ENCODE results near the gene FRMPD1. TPM values are rescaled to one million over a fixed set of nuclear protein-coding genes. Genes with fewer than 3 reads are reported as not detected.

Gene FRMPD1
- total RNA-seq, 1 donor, result not detected

DNA sequence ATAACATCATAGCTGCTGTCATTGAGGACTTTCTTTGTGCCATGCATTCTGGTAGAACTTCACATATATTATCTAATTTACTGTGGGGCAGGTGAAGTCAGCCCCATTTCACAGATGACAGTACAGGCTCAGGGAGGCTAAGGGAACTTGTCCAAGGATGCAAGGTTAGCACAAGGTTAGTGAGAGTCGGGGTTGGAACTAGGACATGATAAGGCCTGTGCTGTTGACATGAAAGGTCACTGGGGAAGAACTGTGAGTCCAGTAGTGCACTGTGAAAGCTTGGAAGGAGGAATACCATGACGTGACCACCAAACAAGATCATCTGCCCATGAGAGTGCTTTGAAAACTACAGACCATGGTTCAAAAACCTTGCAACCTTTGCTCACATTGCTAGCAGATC is 26.7 kb downstream of the FRMPD1 start:
- Histone ChIP-seq H3K9me3 (ENCODE audit: low read depth, low read length) (no peaks in the 10 kb centered on the region), H3K4me2 (ENCODE audit: insufficient read depth, low read length) (no peak overlapping the region), H3K4me1 (ENCODE audit: insufficient read depth, low read length) (no peaks in the 10 kb centered on the region), H3K79me2 (ENCODE audit: insufficient read depth, low read length) (no peaks in the 10 kb centered on the region), H2AFZ (ENCODE audit: low read length) (no peak overlapping the region), H3K27ac (ENCODE audit: low read depth, low read length) (no peak overlapping the region), H4K20me1 (ENCODE audit: insufficient read depth, low read length) (no peaks in the 10 kb centered on the region), H3K27me3 (ENCODE audit: insufficient read depth, low read length) (peaks cover 26% of the 10 kb centered on the region), H3K4me3 (ENCODE audit: insufficient read depth, low read length) (no peak overlapping the region), H3K36me3 (ENCODE audit: insufficient read depth, low read length) (no peaks in the 10 kb centered on the region)
- no peak for TF ChIP-seq CTCF (IDR thresholded peaks at IDR 0.05; ENCODE audit: extremely low read depth, low read depth, low read length)
- no peak for DNase-seq (ENCODE audit: insufficient read length, low spot score, missing footprints)

DNA sequence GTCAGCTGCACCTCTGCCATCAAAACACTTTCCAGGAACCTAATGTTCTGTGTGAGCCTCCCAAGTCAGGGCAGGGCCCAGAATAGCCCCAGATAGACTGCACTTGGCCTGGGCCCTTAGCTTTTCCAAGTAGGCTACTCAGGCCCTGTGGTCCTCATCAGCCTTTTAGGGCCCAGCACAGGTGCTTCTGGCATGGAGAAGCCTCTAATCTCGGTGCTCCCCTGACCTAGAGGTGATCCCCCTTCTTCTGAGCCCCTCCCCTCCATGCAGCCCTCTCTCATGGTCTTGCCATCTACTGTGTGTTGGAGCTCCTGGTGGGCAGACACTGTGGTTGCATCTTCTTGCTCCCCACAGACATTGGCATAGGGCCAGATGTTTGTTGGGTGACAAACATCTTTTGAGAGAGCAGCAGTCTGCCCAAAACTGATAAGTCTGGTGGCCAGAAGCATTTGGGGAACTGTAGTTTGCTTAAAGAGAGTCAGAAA is 28.1 kb downstream of the FRMPD1 start:
- Histone ChIP-seq H3K36me3 (ENCODE audit: insufficient read depth, low read length) (no peaks in the 10 kb centered on the region), H3K4me3 (ENCODE audit: insufficient read depth, low read length) (no peak overlapping the region), H3K4me2 (ENCODE audit: insufficient read depth, low read length) (no peak overlapping the region), H2AFZ (ENCODE audit: low read length) (no peak overlapping the region), H3K9me3 (ENCODE audit: low read depth, low read length) (no peaks in the 10 kb centered on the region), H3K4me1 (ENCODE audit: insufficient read depth, low read length) (no peaks in the 10 kb centered on the region), H3K27ac (ENCODE audit: low read depth, low read length) (no peak overlapping the region), H3K27me3 (ENCODE audit: insufficient read depth, low read length) (peaks cover 34% of the 10 kb centered on the region), H4K20me1 (ENCODE audit: insufficient read depth, low read length) (no peaks in the 10 kb centered on the region), H3K79me2 (ENCODE audit: insufficient read depth, low read length) (no peaks in the 10 kb centered on the region)
- no peak for DNase-seq (ENCODE audit: insufficient read length, low spot score, missing footprints)
- no peak for TF ChIP-seq CTCF (IDR thresholded peaks at IDR 0.05; ENCODE audit: extremely low read depth, low read depth, low read length)

DNA sequence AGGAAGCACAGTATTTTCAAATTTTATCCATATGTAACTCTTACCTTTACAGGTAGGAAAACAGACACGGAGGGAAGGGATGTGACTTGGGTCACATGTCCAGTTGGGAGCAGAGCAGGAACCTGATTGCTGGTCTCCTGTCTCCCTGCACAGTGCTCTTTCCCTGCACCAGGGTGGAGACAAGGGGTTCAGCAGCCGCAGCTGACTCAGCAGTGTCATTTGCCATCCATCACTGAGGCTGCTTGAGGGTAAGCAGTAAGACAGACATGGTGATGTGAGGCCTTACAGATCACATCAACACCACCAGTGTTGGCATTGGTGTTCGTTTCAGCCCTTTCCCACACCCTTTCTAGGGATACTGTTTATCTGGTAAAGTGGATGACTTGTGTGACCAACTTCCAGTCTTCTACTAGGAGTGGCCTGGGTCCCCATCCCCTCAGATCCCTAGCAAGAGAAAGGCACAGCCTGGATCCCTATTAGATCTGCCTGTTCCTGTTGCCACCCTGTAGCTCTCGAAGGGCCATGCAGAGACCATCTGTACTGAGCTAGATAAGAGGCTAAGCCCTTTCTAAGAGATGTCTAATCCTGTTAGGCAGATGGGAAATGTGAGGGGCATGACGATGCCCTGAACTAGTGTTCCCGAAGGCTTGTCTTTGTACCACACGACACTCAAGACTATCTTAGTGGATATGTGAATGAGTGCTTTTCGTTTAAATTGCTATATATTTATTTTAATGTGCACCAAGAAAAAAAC is 29.1 kb downstream of the FRMPD1 start:
- no peaks in the 10 kb centered on the region for H3K79me2 ChIP-seq (ENCODE audit: insufficient read depth, low read length)
- TF ChIP-seq CTCF (IDR thresholded peaks at IDR 0.05; ENCODE audit: extremely low read depth, low read depth, low read length), result no peak
- H3K9me3 ChIP-seq (ENCODE audit: low read depth, low read length), result no peaks in the 10 kb centered on the region
- H3K4me3 ChIP-seq (ENCODE audit: insufficient read depth, low read length), result no peak overlapping the region
- peaks cover 37% of the 10 kb centered on the region for H3K27me3 ChIP-seq (ENCODE audit: insufficient read depth, low read length)
- no peak overlapping the region for H3K4me2 ChIP-seq (ENCODE audit: insufficient read depth, low read length)
- no peaks in the 10 kb centered on the region for H4K20me1 ChIP-seq (ENCODE audit: insufficient read depth, low read length)
- H3K36me3 ChIP-seq (ENCODE audit: insufficient read depth, low read length), result no peaks in the 10 kb centered on the region
- H2AFZ ChIP-seq (ENCODE audit: low read length), result no peak overlapping the region
- no peak for DNase-seq (ENCODE audit: insufficient read length, low spot score, missing footprints)
- no peak overlapping the region for H3K27ac ChIP-seq (ENCODE audit: low read depth, low read length)
- H3K4me1 ChIP-seq (ENCODE audit: insufficient read depth, low read length), result no peaks in the 10 kb centered on the region

DNA sequence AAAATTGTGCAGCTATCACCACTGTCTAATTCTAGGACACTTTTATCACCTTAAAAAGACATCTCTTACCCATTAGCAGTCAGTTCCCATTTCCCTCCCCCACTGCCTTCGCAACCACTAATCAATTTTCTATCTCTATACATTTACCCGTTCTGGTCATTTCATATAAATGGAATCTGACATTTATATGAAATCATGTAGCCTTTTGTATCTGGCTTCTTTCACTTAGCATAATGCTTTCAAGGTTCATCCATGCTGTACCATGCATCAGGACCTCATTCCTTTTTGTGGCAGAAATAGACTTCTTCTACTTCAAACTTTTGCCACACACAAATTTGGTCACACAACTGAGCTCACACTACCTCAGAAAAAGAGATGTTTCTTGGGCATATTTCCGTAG is 32.2 kb downstream of the FRMPD1 start:
- H3K4me2 ChIP-seq (ENCODE audit: insufficient read depth, low read length), result no peak overlapping the region
- no peak overlapping the region for H3K4me3 ChIP-seq (ENCODE audit: insufficient read depth, low read length)
- H4K20me1 ChIP-seq (ENCODE audit: insufficient read depth, low read length), result no peaks in the 10 kb centered on the region
- no peaks in the 10 kb centered on the region for H3K36me3 ChIP-seq (ENCODE audit: insufficient read depth, low read length)
- H3K9me3 ChIP-seq (ENCODE audit: low read depth, low read length), result no peaks in the 10 kb centered on the region
- TF ChIP-seq CTCF (IDR thresholded peaks at IDR 0.05; ENCODE audit: extremely low read depth, low read depth, low read length), result no peak
- no peak overlapping the region for H3K27ac ChIP-seq (ENCODE audit: low read depth, low read length)
- no peak for DNase-seq (ENCODE audit: insufficient read length, low spot score, missing footprints)
- H3K4me1 ChIP-seq (ENCODE audit: insufficient read depth, low read length), result no peaks in the 10 kb centered on the region
- peaks cover 26% of the 10 kb centered on the region for H3K27me3 ChIP-seq (ENCODE audit: insufficient read depth, low read length)
- no peak overlapping the region for H2AFZ ChIP-seq (ENCODE audit: low read length)
- H3K79me2 ChIP-seq (ENCODE audit: insufficient read depth, low read length), result no peaks in the 10 kb centered on the region

Measured in osteoblast (primary cell).